NCI-H460 (cell line): ENCODE data around the gene ALDOA. TPM values are rescaled to one million over a fixed set of nuclear protein-coding genes. Genes with fewer than 3 reads are reported as not detected.
"Not testable (repeated sequence)": the region's sequence is repeated elsewhere in the genome, so short reads cannot be mapped to it uniquely, and the experiment has no call there.

ENCODE experiments used
- DNase-seq: peaks from one replicate; pipeline ENCODE4 v3.0.0-alpha.2; 2016; ENCODE audit warnings: low read depth; ENCODE audit errors: extremely low read depth
- polyA plus RNA-seq: library from polyadenylated mRNA; depleted of rRNA; stranded (reverse); fragments of >200 nt; gene quantifications from 2 replicates; pipeline ENCODE4 v1.2.3, GENCODE V29; 2014; cell fraction: nucleus; rRNA removed
- total RNA-seq: library from RNA; depleted of rRNA; stranded (reverse); fragments of >200 nt; shearing (Covaris generic); gene quantifications from 2 replicates; pipeline ENCODE4 v1.2.3, GENCODE V29; 2014; rRNA removed

The ALDOA gene
- total RNA-seq = 1,739 and 2,065 TPM in 2 replicates
- 2,448 and 2,455 TPM in 2 replicates for polyA plus RNA-seq

DNA sequence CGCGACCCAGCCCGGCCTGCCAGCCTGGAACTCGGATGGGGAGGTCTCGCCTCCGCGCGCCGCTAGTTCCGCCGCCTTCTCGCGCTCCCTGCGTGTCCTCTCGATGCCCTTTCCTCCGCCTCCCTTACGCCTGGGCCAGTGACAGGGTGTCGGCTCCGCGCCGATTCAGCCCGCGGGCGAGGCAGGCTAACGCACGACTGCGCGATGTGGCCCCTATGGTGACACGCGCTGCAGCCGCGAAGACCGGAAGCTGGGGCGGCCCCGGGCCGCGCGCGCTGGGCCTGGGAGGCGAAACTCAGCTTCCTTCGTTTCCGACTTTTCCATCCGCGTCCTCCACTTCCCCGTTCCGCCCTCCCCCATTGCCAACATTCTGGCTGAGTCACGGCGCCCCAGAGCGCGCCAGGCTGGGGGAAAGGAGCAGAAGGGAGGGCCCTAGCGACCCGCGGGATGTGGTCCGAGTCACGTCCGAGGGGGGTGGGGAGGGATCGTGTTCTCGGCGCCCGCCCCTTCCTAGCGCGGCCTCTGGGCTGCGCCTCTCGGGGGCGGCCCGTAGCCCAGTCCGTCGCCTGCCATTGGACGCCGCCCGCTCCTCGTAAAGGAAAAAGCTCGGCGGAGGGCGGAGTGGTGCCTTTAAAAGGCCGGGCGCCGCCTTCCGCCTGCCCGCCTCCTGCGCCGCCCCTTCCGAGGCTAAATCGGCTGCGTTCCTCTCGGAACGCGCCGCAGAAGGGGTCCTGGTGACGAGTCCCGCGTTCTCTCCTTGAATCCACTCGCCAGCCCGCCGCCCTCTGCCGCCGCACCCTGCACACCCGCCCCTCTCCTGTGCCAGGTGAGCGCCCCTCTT lies at the start of gene ALDOA:
Gene ALDOA (plus strand): TSS at position 659 of the 841 bp plus-strand sequence. CDS start 1,138 bp downstream, outside the sequence.
- peak; percentile 96 for DNase-seq

DNA sequence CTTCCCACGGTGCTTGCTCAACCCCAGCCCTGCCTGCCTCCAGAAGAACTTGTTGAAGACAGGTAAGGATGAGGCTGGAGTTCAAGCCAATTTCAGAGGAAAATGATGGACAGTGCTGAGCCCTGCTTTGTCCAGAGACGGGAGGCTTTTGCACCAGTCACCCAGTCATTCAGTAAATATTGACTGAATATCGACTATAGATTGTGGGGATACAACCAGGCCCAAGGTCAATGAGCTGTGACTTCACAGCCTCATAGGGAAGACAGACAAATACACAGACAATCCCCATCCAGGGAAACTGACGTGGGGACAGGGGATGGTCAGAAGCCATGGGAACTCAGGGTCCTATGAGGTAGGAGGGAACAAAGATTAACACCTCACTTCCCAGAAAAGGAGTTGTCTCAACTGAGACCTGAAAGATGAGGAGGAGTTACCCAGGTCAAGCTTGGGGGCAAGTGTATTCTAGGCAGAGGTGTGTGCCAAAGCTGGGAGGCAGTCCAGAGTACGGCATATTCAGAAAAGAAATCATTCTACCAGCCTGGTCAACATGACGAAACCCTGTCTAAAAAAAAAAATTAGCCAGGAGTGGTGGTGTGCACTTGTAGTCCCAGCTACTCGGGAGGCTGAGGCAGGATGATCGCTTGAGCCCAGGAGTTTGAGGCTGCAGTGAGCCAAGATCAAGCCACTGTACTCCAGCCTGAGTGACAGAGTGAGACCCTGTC lies 48.8 kb upstream of the ALDOA start:
- no peak for DNase-seq

DNA sequence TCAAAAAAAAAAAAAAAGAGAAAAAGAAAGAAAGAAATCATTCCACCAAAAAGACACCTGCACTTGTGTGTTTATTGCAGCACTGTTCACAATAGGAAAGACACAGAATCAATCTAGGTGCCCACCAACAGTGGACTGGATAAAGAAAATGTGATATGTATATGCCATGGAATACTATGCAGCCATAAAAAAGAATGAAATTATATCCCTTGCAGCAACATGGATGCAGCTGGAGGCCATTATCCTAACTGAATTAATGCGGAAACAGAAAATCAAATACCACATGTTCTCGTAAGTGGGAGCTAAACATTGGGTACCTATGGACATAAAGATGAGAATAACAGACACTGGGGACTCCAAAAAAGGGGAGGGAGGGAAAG lies 48.3 kb upstream of the ALDOA start:
- no peak for DNase-seq

DNA sequence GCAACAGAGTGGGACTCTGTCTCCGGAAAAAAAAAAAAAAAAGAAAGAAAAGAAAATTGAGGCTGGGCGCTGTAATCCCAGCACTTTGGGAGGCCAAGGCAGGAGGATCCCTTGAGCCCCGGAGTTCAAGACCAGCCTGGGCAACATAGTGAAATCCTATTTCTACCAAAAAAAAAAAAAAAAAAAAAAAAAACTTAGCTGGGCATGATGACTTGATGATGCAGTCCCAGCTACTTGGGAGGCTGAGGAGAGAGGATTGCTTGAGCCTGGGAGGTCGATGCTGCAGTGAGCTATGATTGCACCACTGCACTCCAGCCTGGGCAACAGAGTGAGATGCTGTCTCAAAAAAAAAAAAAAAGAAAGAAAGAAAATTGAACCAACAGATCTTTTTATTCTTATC lies 47.6 kb upstream of the ALDOA start:
- not testable (repeated sequence) for DNase-seq

DNA sequence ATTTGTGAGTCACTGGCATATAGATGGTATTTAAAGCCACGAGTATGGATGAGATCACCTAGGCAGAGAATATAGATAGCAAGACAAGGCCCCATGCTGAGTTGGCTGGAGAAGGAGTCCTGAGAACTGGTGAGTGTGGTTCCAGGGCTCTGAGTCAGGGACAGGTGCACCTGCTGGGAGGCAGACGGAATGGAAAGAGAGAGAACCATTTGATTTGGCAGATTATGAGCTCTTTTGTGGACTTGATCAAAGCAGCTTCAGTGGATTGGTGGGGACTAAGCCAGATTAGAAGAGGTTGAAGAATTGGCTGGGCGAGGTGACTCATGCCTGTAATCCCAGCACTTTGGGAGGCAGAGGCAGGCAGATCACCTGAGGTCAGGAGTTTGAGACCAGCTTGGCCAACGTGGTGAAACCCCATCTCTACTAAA lies 46.8 kb upstream of the ALDOA start:
- no peak for DNase-seq

DNA sequence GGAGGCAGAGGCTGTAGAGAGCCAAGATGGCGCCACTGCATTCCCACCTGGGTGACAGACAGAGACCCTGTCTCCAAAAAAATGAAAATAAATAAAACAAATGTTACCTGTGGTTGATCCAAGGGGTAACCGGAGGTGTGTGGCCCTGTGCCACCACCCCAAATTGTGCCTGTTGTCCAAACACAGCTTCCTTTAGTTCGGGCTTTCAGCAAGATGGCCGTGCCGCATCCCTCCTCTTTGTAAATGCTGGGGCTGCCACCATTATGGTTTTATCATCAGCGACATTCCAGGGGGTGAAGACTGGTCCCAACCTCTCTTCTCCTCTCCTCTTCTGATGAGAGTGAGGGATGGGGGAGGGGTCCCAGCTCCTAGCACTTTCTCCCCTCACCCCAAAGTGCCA lies 42.7 kb upstream of the ALDOA start, which contains the start of gene C16orf92:
Gene C16orf92 (plus strand): TSS at position 312 of the 400 bp plus-strand sequence. CDS start 143 bp downstream, outside the sequence.
- no peak for DNase-seq

DNA sequence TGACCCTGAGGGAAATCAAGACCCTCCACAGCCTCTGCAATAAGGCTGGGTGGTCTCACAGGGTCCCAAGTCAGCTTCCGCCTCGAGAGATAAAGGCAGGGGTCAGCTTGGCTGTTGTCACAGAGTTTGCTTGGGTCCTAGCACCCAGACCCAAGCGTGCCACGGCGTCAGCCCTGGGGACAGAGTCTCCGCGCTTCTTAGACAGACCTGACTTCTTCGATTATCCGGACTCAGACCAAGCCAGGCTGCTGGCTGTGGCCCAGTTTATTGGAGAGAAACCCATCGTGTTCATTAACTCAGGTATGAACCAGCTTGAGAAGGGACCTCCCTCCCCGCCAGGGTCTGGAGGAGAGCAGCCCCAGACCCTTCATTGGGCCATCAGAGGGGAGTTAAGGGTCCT lies 42.0 kb upstream of the ALDOA start:
- DNase-seq = no peak

DNA sequence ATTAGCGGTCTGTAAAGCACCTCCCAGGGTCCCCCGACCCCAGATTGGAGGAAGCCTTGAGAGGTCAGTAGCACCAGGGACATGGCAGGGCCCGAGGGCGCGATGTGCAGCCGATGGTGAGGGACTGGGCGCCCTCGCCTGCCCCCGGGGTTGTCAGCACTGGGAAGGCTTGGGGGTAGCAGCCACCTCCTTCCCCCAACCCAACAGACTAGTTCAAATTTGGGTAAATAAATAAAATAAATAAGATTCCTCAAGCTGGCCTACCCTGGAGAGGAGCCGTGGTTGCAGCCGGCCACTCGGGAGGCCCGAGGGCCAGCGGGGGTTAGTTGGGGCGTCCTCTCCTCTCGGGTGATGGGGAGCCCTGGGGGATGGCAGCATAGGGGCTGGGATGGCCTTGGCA lies 41.1 kb upstream of the ALDOA start:
- DNase-seq = no peak

DNA sequence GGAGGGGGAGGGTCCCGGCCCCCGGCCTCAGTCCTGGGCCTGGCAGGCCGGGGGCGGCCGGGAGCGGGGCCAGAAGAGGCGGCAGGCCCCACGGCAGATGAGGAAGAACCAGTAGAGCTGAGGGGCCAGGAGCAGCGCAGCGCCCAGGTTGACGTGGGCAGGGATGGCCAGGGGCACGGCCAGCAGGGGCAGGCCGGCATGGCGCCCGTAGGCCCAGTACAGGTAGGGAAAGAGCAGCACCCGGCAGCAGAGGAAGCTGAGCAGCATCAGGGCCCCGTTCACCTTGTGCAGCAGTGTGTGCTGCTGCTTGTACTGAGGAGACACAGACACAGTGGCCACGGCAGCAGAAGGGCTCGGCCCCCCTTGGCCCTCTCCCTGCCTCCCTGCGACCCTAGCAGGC lies 40.4 kb upstream of the ALDOA start:
- no peak for DNase-seq

DNA sequence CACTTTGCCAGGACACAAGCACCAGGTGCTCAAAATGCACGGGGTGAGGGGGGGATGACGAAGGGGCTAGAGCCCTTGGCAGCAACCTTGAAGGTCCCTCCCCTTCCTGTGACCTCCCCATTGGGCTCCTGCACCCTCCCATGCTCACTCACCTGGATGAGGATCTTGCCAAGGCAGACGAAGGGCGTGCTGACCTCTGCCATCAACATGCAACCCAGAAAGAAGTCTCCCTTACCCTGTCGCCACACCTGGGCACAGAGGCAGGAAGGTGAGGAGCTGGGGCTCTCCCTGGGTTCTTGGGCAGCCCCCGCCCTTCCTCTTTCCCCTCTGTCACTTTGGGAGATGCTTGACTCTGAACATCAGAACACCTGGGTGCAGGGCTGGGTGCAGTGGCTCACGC lies 40.0 kb upstream of the ALDOA start:
- no peak for DNase-seq

DNA sequence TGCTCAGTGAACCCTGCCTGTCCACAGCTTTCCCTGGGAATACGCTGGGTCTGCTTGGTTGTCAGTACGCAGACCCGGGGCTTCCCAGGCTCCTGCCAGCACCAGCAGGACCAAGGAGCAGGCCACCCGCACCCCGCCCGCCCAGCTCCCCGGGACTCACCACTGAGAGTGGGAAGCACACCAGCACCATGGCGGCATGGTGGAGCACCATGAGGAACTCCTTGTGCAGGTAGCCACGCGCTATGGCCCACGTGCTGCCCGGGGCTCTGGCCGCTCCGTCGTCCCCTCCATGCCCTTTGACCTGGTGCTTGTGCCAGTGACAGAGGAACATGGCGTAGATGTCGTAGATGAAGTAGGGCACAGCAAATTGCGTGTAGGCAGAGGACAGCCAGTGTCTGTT lies 39.1 kb upstream of the ALDOA start:
- DNase-seq = no peak

DNA sequence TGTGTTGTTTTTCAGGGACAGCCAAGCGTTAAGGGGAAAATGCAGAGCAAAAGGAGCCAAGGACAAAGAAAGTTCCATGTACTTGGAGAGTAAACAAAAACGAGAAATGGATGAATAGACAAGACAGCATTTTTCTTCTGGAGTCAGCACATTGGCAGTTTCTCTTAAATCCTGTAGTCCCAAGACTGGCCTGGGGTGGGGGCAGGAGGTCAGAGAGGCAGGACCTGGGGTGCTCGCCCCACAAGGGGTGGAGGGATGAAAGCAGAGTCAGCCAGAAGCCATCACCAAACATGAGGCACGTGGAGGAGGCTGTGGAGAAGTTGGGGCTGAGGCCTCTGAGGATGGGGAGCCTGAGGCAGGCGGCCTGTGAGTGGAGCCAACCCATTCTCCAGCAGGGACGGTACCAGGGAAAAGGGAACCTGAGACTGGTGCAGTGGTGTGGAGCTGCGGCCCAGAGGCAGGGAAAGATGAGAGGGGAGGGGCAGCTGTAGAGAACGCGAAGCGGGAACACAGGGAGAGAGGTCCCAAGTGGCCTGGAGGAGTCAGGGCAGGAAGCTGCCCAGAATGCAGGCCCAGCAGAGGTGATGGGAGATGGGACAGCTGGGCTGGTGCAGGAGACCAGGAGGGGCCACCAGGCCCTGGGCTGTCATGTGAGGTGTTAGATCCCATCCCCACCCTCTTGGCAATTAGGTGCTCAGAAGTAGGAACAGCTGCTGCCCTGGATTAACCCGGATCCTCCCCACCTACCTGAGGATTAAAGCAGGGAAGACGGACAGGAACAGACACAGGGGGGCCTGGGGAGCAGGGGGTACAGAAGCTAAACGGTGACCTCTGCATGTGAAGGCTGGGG lies 37.7 kb upstream of the ALDOA start:
- no peak for DNase-seq

DNA sequence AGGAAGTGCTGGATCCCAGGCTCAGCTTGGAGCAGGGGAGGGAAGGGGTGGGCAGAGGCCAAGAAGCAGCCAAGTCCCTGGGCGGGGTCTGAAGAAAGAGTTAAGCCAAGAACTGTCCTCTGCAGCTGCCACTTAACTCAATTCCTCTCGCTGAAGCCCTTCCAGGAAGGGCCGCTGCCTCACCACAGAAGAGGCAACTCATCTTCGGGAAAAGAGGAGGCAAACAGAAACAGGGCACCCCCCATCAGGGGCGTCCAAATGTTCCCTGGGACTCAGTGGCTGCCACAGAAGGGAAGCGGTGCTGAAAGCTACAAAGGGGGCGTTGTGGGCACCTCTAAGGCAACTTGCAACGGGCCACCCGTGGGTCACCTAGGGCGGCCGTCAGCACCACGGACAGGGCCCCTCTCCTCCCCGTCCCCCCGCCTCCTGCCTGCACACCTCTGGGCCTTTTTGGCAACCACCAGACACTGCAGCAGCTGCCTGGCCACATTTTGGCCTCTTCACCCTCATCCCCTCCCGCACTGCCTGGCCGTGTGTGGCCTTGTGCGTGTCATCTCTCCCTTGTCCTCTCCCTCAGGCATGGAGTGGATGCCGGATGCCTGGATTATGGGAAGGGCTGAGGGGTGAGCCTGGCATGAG lies 37.0 kb upstream of the ALDOA start:
- no peak for DNase-seq

DNA sequence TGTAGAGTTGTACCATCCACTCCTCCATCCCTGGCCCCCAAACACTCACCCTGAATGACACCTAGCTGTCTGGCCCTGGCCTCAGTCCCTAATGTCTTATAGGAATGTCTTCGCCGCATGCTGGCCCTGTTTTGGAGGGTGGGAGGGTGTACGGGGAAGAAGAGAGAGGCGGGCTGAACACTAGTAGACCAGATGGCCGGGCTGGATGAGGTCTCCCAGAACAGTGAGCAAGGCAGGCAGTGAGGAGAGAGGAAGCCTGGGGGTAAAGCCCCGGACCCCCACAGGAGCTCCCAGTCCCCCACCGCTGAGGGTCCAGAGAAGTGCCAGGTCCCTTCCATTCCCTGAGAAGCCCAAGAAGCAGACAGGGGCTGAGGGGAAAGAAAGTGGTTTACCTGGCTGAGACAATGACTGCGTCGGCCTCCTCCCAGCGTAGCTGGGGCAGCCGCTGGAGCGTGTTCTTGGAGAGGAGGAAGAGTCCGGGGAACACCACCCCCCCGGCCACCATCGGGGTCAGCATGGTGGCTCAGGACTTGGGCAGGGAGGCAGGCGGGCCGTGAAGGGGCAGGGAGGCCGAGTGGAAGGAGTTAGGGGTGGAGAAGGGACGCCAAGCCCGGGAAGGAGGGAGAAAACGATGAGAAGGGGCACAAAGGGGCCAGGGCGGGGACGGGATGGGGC lies 35.4 kb upstream of the ALDOA start:
- DNase-seq = no peak

DNA sequence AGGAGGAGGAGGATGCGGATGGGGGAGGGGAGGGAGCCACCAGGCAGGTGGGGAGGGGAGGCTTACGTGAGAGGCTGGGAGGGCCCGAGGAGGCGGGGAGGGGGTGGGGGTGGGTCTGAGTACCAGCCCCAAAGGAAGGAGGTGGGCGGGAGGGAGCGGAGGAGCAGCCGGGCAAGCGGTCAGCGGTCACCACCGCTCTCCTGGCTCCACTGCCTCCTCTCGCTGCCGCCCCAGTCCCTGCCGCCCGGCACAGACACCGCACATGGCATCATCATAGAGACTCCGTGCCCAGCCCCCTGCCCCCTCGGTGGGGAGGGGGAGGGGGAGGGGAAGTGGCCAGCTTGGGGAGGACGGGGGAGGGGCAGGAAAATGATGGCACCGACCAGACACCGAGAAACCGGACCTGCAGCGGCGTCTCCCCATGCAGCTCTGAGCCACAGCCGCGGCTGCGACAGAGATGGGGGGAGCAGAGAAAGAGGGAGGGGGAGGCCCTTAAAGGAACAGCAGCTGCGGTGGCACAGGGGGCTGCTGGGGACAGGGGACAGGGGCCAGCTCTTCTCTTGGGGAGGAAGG lies 34.6 kb upstream of the ALDOA start, which contains the start of gene TLCD3B:
Gene TLCD3B (minus strand): TSS at position 431 of the 573 bp plus-strand sequence. CDS start 744 bp downstream, outside the sequence.
- no peak for DNase-seq

DNA sequence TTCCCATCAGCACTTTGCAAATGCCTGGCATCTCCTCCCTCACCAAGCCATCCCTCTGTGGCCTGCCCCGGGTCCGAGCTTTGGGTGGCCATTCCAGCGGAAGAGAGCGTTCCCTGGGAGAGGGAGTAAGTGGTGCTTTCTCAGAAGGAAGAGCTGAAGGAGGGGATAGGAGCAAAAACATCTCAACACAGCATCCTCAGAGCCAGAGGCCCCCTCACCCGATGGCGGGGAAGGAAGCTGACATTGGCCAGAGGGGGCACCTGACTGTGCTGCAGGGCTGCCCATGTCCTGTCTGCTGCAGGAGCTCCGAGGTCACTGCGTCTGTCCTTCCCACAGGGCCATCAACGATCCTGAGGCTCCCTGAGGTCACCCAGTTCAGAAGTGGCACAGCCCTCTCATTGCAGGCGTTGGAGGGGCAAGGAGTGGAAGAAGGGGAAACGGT lies 34.1 kb upstream of the ALDOA start:
- no peak for DNase-seq

DNA sequence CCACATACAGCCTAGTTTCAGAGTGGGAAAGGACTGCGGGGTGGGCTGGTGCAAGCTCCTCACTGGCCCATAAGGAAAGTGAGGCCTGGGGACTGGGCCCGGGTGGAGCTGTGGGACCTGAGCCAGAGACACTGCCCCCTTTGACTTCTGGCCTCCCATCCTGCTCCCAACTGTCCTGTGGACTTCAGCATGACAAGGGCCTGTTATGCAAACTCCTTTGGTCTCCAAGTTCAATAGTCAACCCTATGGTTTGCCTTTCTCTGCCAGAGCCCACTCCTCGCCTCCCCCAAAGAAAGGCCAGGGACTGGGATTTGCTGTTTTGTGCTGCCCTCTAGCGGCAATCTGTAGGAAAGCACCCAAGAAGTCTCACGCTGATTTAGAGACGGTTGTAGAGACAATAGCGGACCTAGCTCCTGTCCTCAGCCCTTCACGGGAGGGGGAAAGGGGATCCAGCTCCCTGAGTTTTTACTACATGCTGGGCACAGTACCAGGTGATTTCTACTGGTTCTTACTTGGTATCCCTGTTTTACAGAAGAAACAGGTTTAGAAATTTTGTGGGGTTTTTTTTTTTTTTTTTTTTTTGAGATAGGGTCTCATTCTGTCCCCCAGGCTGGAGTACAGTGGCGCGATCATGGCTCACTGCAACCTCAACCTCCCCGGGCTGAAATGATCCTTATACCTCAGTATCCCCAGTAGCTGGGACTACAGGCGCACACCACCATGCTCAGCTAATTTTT lies 33.3 kb upstream of the ALDOA start:
- DNase-seq = peak; percentile 65

DNA sequence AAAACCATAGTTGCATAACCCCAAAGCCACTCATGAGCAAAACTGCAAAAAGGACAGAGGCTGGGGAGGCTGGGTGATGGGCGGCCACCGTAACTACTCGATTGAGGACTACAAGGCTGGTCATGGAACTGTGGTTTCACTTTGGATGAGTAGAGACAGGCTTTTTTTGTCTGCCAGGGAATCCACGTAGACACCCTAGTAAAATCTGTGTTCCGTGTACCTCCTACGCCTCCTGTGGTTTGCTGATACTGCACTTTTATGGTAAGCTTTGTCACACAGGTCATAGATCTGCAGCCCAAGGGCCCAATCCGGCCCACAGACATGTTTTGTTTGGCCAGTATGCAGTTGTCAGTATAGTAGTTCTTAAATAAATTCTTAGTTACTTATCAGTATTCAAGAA lies 32.3 kb upstream of the ALDOA start:
- DNase-seq = no peak
